GM13977 (cell line): ENCODE data around the gene OR6N1.

Experiments used
- DNase-seq: peaks from one replicate; pipeline ENCODE4 v3.0.0; 2012; ENCODE audit warnings: low spot score
- in situ Hi-C: fragments of 300-500 bp; cut with MboI; formaldehyde crosslinking; loops from one replicate; pipeline ENCODE4 v1.12.0; 2022; ENCODE audit warnings: low sequenced_read_pairs, low pct_unique_long_range_greater_than_20kb, mixed read lengths, inconsistent platforms; ENCODE audit not compliant: unreplicated experiment
- TF ChIP-seq, protein P1 (sequence below): IDR thresholded peaks from 2 replicates; pipeline ENCODE4 v1.5.1; 2012; ENCODE audit warnings: mild to moderate bottlenecking, control low read depth; ENCODE audit not compliant: insufficient read depth; ENCODE audit errors: extremely low read depth, missing control alignments

The OR6N1 gene

DNA sequence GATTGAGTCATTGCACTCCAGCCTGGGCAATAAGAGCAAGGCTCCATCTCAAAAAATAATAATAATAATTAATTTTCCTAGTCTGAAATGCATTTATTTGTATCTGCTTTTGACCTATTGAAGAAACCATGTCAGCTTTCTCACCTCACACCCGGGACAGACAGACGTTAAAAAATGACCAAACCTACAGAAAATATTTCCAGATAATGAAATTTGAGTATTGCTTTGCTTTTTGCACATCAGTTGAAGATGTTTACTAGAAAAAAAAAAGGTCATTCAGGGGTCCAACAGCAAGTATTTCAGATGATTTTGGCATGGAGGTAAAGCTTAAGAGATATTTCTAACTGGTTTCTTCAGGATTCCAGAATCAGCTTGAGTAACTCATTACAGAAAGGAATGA, 17.6 kb downstream of the OR6N1 start, which contains the start of gene OR6K6:
Gene OR6K6, plus strand, starts transcription at position 301 of the 400 bp plus-strand sequence. CDS start 168 bp downstream, outside the sequence.
- in situ Hi-C loops, result no loop called here
- TF ChIP-seq, protein P1, sequence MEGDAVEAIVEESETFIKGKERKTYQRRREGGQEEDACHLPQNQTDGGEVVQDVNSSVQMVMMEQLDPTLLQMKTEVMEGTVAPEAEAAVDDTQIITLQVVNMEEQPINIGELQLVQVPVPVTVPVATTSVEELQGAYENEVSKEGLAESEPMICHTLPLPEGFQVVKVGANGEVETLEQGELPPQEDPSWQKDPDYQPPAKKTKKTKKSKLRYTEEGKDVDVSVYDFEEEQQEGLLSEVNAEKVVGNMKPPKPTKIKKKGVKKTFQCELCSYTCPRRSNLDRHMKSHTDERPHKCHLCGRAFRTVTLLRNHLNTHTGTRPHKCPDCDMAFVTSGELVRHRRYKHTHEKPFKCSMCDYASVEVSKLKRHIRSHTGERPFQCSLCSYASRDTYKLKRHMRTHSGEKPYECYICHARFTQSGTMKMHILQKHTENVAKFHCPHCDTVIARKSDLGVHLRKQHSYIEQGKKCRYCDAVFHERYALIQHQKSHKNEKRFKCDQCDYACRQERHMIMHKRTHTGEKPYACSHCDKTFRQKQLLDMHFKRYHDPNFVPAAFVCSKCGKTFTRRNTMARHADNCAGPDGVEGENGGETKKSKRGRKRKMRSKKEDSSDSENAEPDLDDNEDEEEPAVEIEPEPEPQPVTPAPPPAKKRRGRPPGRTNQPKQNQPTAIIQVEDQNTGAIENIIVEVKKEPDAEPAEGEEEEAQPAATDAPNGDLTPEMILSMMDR, result no peak
- no peak for DNase-seq

DNA sequence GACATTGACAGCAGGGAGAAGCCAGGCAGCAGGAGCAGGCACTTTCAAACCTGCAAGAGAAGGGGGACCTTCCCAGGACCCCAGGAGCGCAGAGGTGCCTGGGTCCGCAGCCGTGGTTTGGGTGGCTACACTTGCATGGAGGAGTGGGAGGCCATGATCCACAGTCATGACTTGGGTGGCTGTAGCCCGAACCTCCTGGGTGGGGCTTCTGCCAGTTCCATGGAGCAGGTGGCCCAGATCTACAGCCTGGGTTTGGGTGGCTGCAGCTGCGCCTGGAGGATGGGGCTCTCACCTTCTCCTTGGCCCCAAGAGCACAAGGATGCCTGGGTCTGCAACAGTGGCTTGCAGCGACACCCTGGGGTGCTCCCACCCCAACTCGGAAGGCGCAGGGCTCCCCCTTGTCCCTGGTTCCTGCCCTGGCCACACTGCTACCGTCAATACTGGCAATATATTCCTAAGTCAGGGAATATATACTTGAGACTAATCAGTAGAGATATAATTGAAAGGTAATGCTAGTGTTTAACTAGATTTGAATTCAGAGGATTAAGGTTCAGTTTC, 19.8 kb downstream of the OR6N1 start:
- no peak for DNase-seq
- TF ChIP-seq, protein P1, result no peak
- in situ Hi-C loops, result no loop called here

DNA sequence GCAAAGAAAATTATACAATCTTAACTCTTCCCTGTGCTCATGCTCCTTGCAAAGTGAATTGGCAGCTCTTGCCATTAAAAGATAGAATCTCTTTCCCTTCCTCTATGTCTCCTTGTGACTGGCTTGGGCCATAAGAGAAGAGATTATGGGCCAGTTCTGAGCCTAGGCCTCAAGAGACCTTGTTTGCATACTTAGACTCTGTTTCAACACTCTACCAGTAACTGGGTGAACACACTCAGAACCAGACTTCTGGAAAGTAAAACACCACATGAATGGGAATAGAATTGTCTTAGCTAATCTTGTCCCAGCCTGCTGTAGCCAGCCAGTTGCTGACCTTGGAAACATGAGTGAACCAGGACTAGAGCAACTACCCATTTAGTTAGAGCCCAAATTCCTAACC, 36.1 kb downstream of the OR6N1 start:
- in situ Hi-C loops, result no loop called here
- DNase-seq, result no peak

DNA sequence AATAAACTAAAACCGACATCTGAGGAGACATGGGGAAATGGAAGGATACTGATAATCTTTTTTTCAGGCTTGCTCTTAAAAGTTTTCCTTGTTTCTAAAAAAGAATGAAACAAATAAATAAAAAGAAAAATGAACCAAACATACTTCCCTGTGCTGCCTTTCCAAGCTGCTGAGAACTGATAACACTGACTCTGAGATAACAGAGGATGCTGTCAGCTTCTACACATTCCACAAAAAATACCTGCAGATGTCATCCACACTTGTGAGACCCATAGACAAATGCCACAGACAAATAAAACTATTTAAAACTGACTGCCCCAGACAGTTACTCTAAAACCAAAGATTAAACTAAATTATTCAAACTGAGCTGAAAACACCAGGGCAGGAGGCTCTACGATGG, 39.5 kb downstream of the OR6N1 start:
- TF ChIP-seq, protein P1, result no peak
- DNase-seq, result no peak
- in situ Hi-C loops, result no loop called here

More for the DNA sequence above, 36.1 kb downstream of the OR6N1 start:
- TF ChIP-seq, protein P1, result no peak

DNA sequence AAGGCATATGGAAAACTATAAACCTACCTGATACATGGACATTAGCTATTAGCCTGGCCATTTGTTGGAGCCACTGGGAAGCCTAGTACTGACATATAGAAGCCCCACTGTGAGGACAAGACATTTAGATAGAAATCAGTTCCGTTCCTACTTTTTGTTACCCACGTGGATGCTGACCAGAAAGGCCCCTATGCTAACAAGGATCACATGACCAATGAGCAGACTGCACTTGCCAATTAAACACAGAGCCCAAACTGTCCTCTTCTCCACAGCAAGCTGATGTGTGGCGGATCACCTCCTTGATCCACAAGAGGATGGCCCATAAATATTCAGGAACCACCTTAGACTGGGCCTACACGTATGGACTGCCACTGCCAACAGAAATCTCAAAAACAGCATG, 40.3 kb downstream of the OR6N1 start:
- DNase-seq, result no peak
- TF ChIP-seq, protein P1, result no peak
- in situ Hi-C loops, result no loop called here

DNA sequence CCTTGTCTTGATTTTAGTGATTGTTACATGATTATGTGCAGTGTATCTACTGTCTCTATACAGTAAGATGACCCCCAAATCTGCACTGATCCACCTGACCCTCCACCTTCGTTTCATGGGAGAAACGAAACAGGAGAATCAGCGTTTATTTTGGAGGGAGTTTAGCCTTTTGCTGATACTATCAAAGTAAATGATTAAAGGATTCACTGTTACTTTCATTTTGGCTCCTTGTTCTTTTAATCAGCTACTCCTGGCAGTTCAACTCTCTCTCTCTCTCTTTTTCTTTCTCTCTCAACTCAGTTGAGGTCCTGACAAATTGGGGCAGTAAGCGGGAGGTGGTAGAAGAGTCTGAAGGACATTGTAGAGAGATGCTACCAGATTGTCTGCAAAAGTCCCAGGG, 41.5 kb downstream of the OR6N1 start:
- TF ChIP-seq, protein P1, result no peak
- in situ Hi-C loops, result no loop called here
- no peak for DNase-seq
